GM12872 (cell line): Measurements from ENCODE around the gene RHOU.
A peak's percentile ranks its signal among the peaks of the same experiment; 100 is the strongest.

Experiments used
- TF ChIP-seq, protein P1 (sequence below): IDR thresholded peaks from 3 replicates; pipeline ENCODE4 v1.5.1; 2011; ENCODE audit warnings: low read depth, mild to moderate bottlenecking, low read length, moderate library complexity; ENCODE audit not compliant: insufficient read depth

RHOU gene

DNA sequence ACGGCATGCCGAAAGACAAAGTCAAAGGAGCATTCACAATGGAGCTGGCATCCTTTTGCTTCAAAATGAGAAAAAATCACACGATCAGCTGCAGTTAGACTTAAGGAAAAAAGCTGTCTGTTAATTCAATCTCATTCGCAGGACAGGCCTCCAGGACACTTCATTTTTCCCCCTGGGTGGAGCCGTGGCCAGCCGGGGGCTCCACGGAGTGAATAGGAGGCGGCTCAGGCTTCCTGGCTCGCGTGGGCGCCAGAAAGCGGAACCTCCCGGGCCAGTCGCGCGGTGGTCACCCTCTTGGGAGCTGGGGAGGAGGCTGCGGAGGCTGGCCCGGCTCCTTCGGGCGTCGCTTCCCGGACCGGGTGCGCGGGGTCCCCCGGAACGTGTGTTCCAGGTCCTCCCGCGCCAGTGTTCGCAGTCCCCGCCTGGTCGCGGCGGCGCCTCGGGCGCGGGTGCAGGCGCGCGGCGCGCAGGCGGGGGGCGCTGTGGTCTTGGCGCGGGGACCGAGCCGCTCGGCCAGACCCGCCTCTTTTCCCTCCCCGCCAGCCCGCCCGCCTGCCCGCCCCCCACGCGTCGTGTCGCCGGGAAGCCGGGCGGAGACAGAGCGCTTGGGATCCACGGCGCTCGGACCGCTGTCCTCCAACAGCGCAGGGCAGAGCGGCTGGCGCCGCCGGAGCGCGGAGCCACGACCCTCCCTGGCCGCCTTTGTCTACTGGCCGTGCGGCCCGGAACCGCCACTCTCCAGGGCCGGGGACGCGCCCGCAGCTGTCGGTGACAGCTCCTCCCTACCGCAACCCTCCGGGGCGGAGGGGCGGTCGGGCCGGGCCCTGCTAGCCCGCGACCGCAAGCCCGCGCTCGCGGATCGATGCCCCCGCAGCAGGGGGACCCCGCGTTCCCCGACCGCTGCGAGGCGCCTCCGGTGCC, at the start of gene RHOU:
Gene RHOU, plus strand, starts transcription at position 599 of the 921 bp plus-strand sequence. Its CDS starts 264 bp downstream, at position 863.
- TF ChIP-seq, protein P1, sequence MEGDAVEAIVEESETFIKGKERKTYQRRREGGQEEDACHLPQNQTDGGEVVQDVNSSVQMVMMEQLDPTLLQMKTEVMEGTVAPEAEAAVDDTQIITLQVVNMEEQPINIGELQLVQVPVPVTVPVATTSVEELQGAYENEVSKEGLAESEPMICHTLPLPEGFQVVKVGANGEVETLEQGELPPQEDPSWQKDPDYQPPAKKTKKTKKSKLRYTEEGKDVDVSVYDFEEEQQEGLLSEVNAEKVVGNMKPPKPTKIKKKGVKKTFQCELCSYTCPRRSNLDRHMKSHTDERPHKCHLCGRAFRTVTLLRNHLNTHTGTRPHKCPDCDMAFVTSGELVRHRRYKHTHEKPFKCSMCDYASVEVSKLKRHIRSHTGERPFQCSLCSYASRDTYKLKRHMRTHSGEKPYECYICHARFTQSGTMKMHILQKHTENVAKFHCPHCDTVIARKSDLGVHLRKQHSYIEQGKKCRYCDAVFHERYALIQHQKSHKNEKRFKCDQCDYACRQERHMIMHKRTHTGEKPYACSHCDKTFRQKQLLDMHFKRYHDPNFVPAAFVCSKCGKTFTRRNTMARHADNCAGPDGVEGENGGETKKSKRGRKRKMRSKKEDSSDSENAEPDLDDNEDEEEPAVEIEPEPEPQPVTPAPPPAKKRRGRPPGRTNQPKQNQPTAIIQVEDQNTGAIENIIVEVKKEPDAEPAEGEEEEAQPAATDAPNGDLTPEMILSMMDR: peak; percentile 45; the same call in 2 of the 3 replicates

DNA sequence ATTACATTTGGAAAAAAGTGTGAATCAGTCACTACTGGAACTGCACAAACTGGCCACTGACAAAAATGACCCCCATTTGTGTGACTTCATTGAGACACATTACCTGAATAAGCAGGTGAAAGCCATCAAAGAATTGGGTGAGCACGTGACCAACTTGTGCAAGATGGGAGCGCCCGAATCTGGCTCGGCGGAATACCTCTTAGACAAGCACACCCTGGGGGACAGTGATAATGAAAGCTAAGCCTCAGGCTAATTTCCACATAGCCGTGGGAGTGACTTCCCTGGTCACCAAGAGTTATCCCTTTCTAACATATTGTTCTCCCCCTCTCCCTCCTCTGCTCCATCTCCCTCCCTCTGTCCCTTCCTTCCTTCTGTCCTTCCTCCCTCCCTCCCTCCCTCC, 47.7 kb upstream of the RHOU start:
- TF ChIP-seq, protein P1: no peak

DNA sequence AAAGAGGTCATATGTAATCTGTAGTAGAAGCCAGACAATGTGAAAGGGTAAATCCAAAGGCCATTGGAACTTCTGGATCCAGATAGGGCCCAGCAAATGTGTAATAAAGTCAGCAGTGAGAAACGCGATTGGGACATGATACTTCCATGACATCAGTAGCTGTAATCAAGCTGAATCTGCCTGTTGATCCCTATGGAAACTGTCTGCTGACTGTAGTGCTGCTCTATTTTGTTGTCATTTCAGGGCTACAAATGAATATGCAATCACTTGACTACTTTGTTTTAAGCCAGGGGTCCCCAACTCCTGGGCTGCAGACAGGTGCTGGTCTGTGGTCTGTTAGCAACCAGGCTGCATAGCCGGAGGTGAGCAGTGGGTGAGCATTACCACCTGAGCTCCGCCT, 46.0 kb upstream of the RHOU start:
- TF ChIP-seq, protein P1: no peak

DNA sequence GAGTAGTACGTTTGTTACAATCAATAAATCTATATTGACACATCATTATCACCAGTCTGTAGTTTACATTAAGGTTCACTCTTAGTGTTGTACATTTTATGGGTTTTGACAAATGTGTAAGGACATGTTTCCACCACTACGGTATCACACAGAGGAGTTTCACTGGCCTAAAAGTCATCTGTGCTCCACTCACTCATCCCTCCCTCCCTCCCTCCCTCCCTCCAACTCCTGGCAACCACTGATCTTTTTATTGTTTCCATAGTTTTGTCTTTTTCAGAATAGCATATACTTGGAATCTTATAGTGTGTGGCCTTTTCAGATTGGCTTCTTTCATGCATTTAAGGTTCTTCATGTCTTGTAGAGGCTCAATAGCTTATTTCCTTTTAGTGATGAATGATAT, 44.1 kb upstream of the RHOU start:
- TF ChIP-seq, protein P1: no peak

DNA sequence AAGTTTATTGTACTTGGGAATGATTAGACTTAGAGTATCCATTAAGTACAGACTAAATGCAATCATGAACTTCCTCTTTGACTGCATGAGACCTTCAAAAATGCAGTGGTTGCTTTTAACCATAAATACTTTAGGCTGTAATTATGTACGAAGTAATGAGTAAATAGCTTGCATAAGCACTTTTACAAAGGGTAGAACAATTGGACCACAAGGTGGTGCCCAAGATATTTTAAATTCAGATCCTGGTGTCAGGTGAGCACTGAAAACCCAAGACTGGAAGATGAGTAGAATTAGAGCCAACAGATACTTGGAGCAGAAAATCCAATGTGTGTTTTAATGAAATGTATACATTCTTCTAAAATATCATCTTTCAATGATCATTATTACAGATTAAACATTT, 43.4 kb upstream of the RHOU start:
- TF ChIP-seq, protein P1: peak; percentile 42; the same call in 1 of the 3 replicates

DNA sequence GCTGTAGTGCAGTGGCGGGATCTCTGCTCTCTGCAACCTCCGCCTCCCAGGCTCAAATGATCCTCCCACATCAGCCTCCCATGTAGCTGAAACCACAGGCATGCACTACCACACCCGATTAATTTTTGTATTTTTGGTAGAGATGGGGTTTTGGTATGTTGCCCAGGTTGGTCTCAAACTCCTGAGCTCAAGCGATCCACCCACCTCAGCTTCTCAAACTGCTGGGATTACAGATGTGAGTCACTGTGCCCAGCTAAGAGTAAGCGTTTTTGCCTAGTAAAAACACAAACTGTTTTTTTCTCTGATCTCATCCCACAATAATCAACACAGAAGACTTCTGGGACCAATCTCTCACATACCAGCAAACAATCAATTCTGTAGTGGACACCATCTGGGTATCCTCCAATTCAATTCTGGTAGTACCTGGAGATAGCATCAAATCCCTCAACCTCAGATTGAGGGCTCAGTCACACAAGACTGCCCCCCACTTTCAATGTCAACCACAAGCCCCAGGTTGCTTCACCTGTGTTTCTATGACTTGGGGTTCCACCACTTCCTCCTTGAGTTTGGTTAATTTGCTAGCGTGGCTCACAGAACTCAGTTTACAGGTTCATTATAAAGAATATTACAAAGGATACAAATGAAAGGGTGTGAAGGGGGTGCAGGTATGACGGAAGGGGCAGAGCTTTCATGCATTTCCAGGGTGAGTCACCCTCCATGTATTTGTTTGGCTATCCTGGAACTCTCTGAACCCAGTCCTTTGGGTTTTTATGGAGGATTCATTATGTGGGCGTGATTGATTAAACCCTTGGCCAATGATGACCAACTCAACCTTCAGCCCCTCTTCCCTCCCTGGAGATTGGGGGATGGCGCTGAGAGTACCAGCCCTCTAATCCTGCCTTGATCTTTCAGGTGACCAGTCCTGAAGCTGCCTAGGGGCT, 40.0 kb upstream of the RHOU start:
- TF ChIP-seq, protein P1: no peak
